GM12878 (cell line): ENCODE results near the gene SHB. TPM values are rescaled to one million over a fixed set of nuclear protein-coding genes. Genes with fewer than 3 reads are reported as not detected.

Experiments
- BACH1 ChIP-seq: fragments of 450-650 bp; IDR thresholded peaks from 2 replicates; pipeline ENCODE4 v1.6.1; 2017; ENCODE audit warnings: mild to moderate bottlenecking, borderline replicate concordance
- CHD1 ChIP-seq: IDR thresholded peaks from 2 replicates; pipeline ENCODE4 v1.6.1; 2012; ENCODE audit warnings: low read depth, low read length, improper control_type of control experiment
- FOS ChIP-seq: IDR thresholded peaks from 3 replicates; pipeline ENCODE4 v1.6.1; 2011; ENCODE audit warnings: borderline replicate concordance; ENCODE audit not compliant: insufficient read length; ENCODE audit errors: extremely low read depth
- IKZF1 ChIP-seq: fragments of 450-650 bp; conservative IDR thresholded peaks from 2 replicates; pipeline ENCODE4 v1.6.1; 2017; ENCODE audit warnings: antibody characterized with exemption, mild to moderate bottlenecking
- IRF4 ChIP-seq: IDR thresholded peaks from 2 replicates; pipeline ENCODE4 v1.6.1; 2011; ENCODE audit warnings: low read depth, low read length
- IRF5 ChIP-seq: fragments of 450-650 bp; IDR thresholded peaks from 2 replicates; pipeline ENCODE4 v1.6.1; 2017; ENCODE audit warnings: borderline replicate concordance
- MTA2 ChIP-seq: fragments of 450-650 bp; IDR thresholded peaks from 2 replicates; pipeline ENCODE4 v1.6.1; 2016; ENCODE audit warnings: low read depth, mild to moderate bottlenecking, moderate library complexity
- NBN ChIP-seq: fragments of 450-650 bp; IDR thresholded peaks from 2 replicates; pipeline ENCODE4 v1.6.1; 2016
- POU2F2 ChIP-seq: IDR thresholded peaks from 3 replicates; pipeline ENCODE4 v1.6.1; 2011; ENCODE audit warnings: low read depth, mild to moderate bottlenecking, low read length, borderline replicate concordance
- RAD21 ChIP-seq: IDR thresholded peaks from 2 replicates; pipeline ENCODE4 v1.6.1; 2011; ENCODE audit warnings: mild to moderate bottlenecking, low read depth, low read length, moderate library complexity; ENCODE audit not compliant: insufficient read depth
- RCOR1 ChIP-seq: conservative IDR thresholded peaks from 2 replicates; pipeline ENCODE4 v1.6.1; 2012; ENCODE audit warnings: low read depth, low read length, improper control_type of control experiment
- RFX5 ChIP-seq: IDR thresholded peaks from 2 replicates; pipeline ENCODE4 v1.6.1; 2011; ENCODE audit warnings: low read depth, low read length, improper control_type of control experiment
- STAT1 ChIP-seq: fragments of 450-650 bp; conservative IDR thresholded peaks from 2 replicates; pipeline ENCODE4 v1.6.1; 2014; ENCODE audit warnings: antibody characterized with exemption, mild to moderate bottlenecking
- STAT3 ChIP-seq: IDR thresholded peaks from 2 replicates; pipeline ENCODE4 v1.6.1; 2011; ENCODE audit warnings: low read depth, low read length, improper control_type of control experiment
- ZBTB4 ChIP-seq: fragments of 450-650 bp; formaldehyde crosslinking; IDR thresholded peaks from 2 replicates; pipeline ENCODE4 v1.4.0; 2022; ENCODE audit warnings: mild to moderate bottlenecking, moderate library complexity
- ZBTB40 ChIP-seq: fragments of 450-650 bp; IDR thresholded peaks from 2 replicates; pipeline ENCODE4 v1.6.1; 2016; ENCODE audit warnings: mild to moderate bottlenecking, moderate library complexity, borderline replicate concordance
- ZNF274 ChIP-seq: IDR thresholded peaks from one replicate; pipeline ENCODE4 v1.8.0; 2011; ENCODE audit not compliant: insufficient read length, insufficient read depth
- polyA plus RNA-seq, 11 experiments: library from polyadenylated mRNA; depleted of rRNA in 4 of 11; unstranded in 6 of 11; stranded (reverse) in 5 of 11; fragments of >200 nt; fragmentation: Nextera tagmentation in 4 of 11; fragmentation: Illumina TruSeq in 1 of 11; extraction: Ambion mirVana in 4 of 11; extraction: Trizol in 1 of 11; gene quantifications; 1 replicate in 1 of 11; 2 replicates in 10 of 11; pipeline versions ENCODE4 v1.2.1 to v1.2.3, GENCODE V29; 2011 to 2016; ENCODE audit warnings: inconsistent platforms in 2 of 11, missing spikeins in 2 of 11, low read depth in 1 of 11
- total RNA-seq, 4 experiments: library from RNA; depleted of rRNA in 3 of 4; stranded (reverse); fragments of >200 nt in 3 of 4; fragmentation: Illumina TruSeq in 1 of 4; extraction: Trizol in 1 of 4; gene quantifications; 2 replicates each; pipeline versions ENCODE4 v1.2.1 to v1.2.3, GENCODE V29; 2013 to 2021
- TF ChIP-seq, protein P1 (sequence below): fragments of 450-650 bp; formaldehyde crosslinking; IDR thresholded peaks from 2 replicates; pipeline ENCODE4 v1.4.0; 2020; ENCODE audit warnings: mild to moderate bottlenecking, moderate library complexity

Gene SHB
- total and polyA plus RNA-seq, 10 of the 15 experiments (the other 5 are each of a cell fraction or from before 2014, with no cell fraction given): 0.29 to 6.2 (median 1.3) TPM

- TF ChIP-seq ZBTB40 (no peak; the same call in 1 of the 2 replicates), MTA2 (peak; percentile 48), ZBTB4 (CRISPR knock-in tag) (no peak), RCOR1 (no peak), STAT3 (no peak), CHD1 (no peak), RAD21 (no peak), FOS (no peak), POU2F2 (no peak), IRF5 (no peak), STAT1 (no peak), NBN (0 out of 2 replicates have a peak, but pooled peaks have one; percentile 40), IRF4 (no peak), IKZF1 (peak; percentile 74), ZNF274 (no peak), BACH1 (no peak), RFX5 (no peak)
- TF ChIP-seq, protein P1, sequence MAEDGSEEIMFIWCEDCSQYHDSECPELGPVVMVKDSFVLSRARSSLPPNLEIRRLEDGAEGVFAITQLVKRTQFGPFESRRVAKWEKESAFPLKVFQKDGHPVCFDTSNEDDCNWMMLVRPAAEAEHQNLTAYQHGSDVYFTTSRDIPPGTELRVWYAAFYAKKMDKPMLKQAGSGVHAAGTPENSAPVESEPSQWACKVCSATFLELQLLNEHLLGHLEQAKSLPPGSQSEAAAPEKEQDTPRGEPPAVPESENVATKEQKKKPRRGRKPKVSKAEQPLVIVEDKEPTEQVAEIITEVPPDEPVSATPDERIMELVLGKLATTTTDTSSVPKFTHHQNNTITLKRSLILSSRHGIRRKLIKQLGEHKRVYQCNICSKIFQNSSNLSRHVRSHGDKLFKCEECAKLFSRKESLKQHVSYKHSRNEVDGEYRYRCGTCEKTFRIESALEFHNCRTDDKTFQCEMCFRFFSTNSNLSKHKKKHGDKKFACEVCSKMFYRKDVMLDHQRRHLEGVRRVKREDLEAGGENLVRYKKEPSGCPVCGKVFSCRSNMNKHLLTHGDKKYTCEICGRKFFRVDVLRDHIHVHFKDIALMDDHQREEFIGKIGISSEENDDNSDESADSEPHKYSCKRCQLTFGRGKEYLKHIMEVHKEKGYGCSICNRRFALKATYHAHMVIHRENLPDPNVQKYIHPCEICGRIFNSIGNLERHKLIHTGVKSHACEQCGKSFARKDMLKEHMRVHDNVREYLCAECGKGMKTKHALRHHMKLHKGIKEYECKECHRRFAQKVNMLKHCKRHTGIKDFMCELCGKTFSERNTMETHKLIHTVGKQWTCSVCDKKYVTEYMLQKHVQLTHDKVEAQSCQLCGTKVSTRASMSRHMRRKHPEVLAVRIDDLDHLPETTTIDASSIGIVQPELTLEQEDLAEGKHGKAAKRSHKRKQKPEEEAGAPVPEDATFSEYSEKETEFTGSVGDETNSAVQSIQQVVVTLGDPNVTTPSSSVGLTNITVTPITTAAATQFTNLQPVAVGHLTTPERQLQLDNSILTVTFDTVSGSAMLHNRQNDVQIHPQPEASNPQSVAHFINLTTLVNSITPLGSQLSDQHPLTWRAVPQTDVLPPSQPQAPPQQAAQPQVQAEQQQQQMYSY (CRISPR knock-in tag): no peak
Observed at GRCh38 chr9:38008168-38009034, 60.6 kb downstream of the SHB start (continued).
